Measurements from ENCODE around the gene CDK11B. TPM values are rescaled to one million over a fixed set of nuclear protein-coding genes. Genes with fewer than 3 reads are reported as not detected.

The CDK11B gene
- total RNA-seq, 1 experiment from 2014 or later, result 30.1 TPM

DNA sequence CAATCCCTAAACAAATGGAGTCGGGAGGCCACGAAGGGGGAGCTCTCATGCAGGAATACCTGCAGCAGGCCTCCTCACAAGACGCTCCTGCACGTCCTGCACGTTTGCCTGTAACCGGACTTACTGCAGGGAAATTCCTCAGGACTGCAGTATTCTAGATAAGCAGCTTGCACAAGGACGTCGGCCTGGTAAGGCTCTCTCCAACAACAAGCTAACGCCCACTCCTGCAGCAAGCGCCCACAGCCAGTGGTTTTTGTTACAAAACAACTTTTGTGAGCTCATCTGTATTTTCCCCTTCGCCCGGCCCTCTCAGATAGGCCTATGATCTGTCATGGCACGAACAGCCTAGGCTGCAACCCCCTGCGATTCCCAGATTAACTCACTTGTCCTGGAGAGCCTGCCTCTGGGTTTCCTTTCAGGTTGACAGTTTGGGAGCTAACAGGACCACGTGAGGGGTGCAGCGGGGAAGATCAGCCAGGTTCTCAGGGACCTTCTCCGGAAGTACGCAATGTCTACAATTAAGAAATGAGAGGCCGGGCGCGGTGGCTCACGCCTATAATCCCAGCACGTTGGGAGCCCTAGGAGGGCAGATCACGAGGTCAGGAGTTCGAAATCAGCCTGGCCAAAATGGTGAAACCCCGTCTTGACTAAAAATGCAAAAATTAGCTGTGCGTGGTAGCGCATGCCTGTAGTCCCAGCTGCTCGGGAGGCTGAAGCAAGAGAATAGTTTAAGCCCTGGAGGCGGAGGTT lies 44.4 kb downstream of the CDK11B start:
- H4K91ac ChIP-seq (ENCODE audit: insufficient read length, low read depth, low read length), result no peak overlapping the region
- Mint-ChIP-seq H3K36me3 (ENCODE audit: insufficient read depth in 1 of 3, low read depth in 3 of 3) (peaks cover 0 to 15% (median 6%) of the 10 kb centered on the region in 3 experiments; a peak in 5 of 7 replicates), H3K4me1 (peaks cover 16 to 19% of the 10 kb centered on the region in 2 experiments), H3K4me3 (peak overlapping the region; percentile 86 to 89), H3K27ac (peak overlapping the region; percentile 22 to 93 (median 72); a peak in 2 of 7 replicates), H3K9me3 (no peaks in the 10 kb centered on the region; a peak in 1 of 5 replicates), H3K27me3 (ENCODE audit: low read depth) (peaks cover 2% of the 10 kb centered on the region; the same call in 1 of the 2 replicates)
- no peak overlapping the region for H3K14ac ChIP-seq (ENCODE audit: insufficient read depth, low read length)
- no peak overlapping the region for H2BK15ac ChIP-seq (ENCODE audit: low read depth, low read length)
- TF ChIP-seq, protein P1, sequence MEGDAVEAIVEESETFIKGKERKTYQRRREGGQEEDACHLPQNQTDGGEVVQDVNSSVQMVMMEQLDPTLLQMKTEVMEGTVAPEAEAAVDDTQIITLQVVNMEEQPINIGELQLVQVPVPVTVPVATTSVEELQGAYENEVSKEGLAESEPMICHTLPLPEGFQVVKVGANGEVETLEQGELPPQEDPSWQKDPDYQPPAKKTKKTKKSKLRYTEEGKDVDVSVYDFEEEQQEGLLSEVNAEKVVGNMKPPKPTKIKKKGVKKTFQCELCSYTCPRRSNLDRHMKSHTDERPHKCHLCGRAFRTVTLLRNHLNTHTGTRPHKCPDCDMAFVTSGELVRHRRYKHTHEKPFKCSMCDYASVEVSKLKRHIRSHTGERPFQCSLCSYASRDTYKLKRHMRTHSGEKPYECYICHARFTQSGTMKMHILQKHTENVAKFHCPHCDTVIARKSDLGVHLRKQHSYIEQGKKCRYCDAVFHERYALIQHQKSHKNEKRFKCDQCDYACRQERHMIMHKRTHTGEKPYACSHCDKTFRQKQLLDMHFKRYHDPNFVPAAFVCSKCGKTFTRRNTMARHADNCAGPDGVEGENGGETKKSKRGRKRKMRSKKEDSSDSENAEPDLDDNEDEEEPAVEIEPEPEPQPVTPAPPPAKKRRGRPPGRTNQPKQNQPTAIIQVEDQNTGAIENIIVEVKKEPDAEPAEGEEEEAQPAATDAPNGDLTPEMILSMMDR (conservative IDR thresholded peaks at IDR 0.05), result no peak
- H4K5ac ChIP-seq (ENCODE audit: insufficient read length, low read depth, low read length), result no peak overlapping the region
- H2BK12ac ChIP-seq (ENCODE audit: insufficient read length, low read depth, low read length), result no peak overlapping the region
- no peak overlapping the region for H3T11ph ChIP-seq (ENCODE audit: low read length)
- H3K23me2 ChIP-seq (ENCODE audit: insufficient read length, low read depth, low read length, poor library complexity, severe bottlenecking), result peaks cover 15% of the 10 kb centered on the region
- no peak overlapping the region for H3K23ac ChIP-seq (ENCODE audit: insufficient read length, low read depth, low read length)
- WGBS (ENCODE audit: extremely low coverage, insufficient read length, low lambda C conversion rate), result no CpG with 5 or more reads among the region's 30 CpGs
- H3K18ac ChIP-seq (ENCODE audit: insufficient read length, low read depth, low read length), result no peak overlapping the region
- no peak overlapping the region for H2BK5ac ChIP-seq (ENCODE audit: insufficient read length, low read length)
- DNase-seq, result peak; percentile 25
- H4K20me1 ChIP-seq (ENCODE audit: control insufficient read depth, insufficient read depth, insufficient read length), result no peaks in the 10 kb centered on the region
- no peak overlapping the region for H4K8ac ChIP-seq (replicated peaks; ENCODE audit: insufficient read length, low read depth, low read length)
- peak overlapping the region; percentile 30 for H3K9ac ChIP-seq (ENCODE audit: extremely low read depth, insufficient read length, low read length)
- H3K79me1 ChIP-seq (ENCODE audit: insufficient read depth, low read depth, low read length, poor library complexity, severe bottlenecking), result no peaks in the 10 kb centered on the region
- H2AFZ ChIP-seq (ENCODE audit: low read length), result no peak overlapping the region
- H3K4me1 ChIP-seq (ENCODE audit: insufficient read depth, low read length), result peaks cover 5% of the 10 kb centered on the region; the same call in 1 of the 2 replicates
- H2BK120ac ChIP-seq (ENCODE audit: low read depth, low read length, poor library complexity, severe bottlenecking), result no peak overlapping the region
- H3K56ac ChIP-seq (ENCODE audit: insufficient read length, low read depth, low read length), result no peak overlapping the region
- H3K79me2 ChIP-seq (ENCODE audit: insufficient read depth, low read length), result no peaks in the 10 kb centered on the region
- H3K4ac ChIP-seq (ENCODE audit: low read depth, low read length), result no peak overlapping the region
- H2AK5ac ChIP-seq (ENCODE audit: insufficient read length, low read length), result no peak overlapping the region
- H3K27me3 ChIP-seq (ENCODE audit: insufficient read depth, low read length), result no peaks in the 10 kb centered on the region
- peak overlapping the region; percentile 62 for H3K4me2 ChIP-seq (ENCODE audit: insufficient read depth, insufficient read length, low read length)
- H3K27ac ChIP-seq (ENCODE audit: insufficient read length, low read depth, low read length), result no peak overlapping the region
- no peaks in the 10 kb centered on the region for H3K9me3 ChIP-seq (ENCODE audit: control insufficient read depth, low read depth, low read length)
- no peak overlapping the region for H2BK20ac ChIP-seq (ENCODE audit: low read depth, low read length, poor library complexity, severe bottlenecking)

All from H9 (cell line).